Vagina (tissue), 2 donors: ENCODE results near the gene PFAS.

Source experiments
- POLR2A ChIP-seq, 2 donors: fragments of 450-650 bp; IDR thresholded peaks; one replicate each; pipeline ENCODE4 v1.6.1; 2017; ENCODE audit warnings: antibody characterized with exemption in 2 of 2, mild to moderate bottlenecking in 2 of 2, moderate library complexity in 2 of 2
- TF ChIP-seq, protein P1 (sequence below), 3 experiments: fragments of 450-650 bp in 2 of 3; fragments of 200-600 bp in 1 of 3; sonication (generic) in 1 of 3; IDR thresholded peaks; one replicate each; pipeline ENCODE4 v1.5.1; 2017 to 2019; ENCODE audit warnings: antibody characterized with exemption in 3 of 3, mild to moderate bottlenecking in 2 of 3, moderate library complexity in 2 of 3

DNA sequence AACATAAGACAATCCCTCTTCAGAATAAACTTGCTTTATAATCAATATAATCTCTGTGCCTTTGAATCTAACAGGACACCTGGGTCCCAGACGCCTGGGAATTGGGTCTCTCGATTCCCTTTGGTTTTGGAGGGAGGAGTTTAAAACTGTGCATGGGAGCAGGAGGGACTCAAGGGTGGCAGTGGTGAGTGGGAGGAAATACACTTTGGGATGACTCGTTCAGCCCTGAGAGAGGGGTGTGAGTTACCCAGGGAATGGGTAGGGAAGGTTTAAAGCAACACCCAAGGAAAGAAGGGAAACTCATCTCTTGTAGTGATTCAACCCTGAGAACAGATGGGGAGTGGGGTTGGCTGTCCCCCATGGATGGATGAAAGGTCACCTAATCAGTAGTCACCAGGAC lies 41.0 kb downstream of the PFAS start:
- TF ChIP-seq, protein P1, sequence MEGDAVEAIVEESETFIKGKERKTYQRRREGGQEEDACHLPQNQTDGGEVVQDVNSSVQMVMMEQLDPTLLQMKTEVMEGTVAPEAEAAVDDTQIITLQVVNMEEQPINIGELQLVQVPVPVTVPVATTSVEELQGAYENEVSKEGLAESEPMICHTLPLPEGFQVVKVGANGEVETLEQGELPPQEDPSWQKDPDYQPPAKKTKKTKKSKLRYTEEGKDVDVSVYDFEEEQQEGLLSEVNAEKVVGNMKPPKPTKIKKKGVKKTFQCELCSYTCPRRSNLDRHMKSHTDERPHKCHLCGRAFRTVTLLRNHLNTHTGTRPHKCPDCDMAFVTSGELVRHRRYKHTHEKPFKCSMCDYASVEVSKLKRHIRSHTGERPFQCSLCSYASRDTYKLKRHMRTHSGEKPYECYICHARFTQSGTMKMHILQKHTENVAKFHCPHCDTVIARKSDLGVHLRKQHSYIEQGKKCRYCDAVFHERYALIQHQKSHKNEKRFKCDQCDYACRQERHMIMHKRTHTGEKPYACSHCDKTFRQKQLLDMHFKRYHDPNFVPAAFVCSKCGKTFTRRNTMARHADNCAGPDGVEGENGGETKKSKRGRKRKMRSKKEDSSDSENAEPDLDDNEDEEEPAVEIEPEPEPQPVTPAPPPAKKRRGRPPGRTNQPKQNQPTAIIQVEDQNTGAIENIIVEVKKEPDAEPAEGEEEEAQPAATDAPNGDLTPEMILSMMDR (IDR thresholded peaks at IDR 0.05): no peak
- TF ChIP-seq POLR2A (IDR thresholded peaks at IDR 0.05): no peak
